ENCODE measurements around the gene LPAR2.

DNA sequence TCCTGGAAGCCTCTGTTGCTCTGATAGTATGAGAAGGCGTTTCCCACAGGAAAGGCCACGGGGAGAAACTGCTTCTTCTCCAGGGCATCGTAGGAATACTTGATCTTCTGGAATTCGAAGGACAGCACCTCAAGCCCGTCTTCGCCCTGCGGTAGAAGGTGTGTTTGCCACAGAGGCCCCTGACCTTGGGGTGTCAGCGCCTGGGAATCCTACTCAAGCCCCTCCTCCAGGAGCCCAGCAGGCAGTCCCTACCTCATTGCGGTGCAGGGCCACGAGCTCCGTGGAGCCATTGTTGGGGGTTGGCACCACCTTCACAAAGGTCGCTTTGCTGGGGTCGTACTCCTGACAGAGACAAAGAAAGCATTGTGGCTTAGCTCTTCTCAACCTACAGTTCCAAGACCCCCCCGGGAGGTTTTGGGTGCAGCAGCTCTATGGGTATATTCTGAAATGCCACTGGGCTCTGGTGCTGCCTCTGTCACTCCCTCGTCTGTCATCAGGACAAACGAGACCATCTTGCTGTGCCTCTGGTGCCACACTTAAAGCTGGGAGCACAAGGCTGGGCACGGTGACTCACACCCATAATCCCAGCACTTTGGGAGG lies 31.7 kb upstream of the LPAR2 start:
- TF ChIP-seq POLR2AphosphoS5 (IDR thresholded peaks at IDR 0.05; ENCODE audit: low read depth, low read length) = no peak
- no peak for TF ChIP-seq SIN3A (IDR thresholded peaks at IDR 0.05; ENCODE audit: borderline replicate concordance, insufficient read depth, low read length)
- TF ChIP-seq FOXP2 (optimal IDR thresholded peaks at IDR 0.05; ENCODE audit: borderline replicate concordance, extremely low read depth, extremely low read length, insufficient read depth) = no peak
